Upper lobe of left lung (tissue), 6 donors: ENCODE data around the gene TCF7. TPM values are rescaled to one million over a fixed set of nuclear protein-coding genes. Genes with fewer than 3 reads are reported as not detected.

Experiments
- ATAC-seq, 2 donors: fragments of 200-7000 bp; cut with Tn5 transposase; one replicate each; pipeline ENCODE4 v1.9.1; 2022; ENCODE audit warnings: mild to moderate bottlenecking in 2 of 2, moderate library complexity in 2 of 2; ENCODE audit not compliant: low FRiP score in 2 of 2
- DNase-seq, 2 donors: peaks; one replicate each; pipeline ENCODE4 v3.0.0-alpha.2; 2019 to 2020
- H3K27ac ChIP-seq, 4 donors: fragments of 200-600 bp; sonication (generic); one replicate each; pipeline ENCODE4 v1.5.1; 2016 to 2019
- H3K27me3 ChIP-seq, 4 donors: fragments of 200-600 bp; sonication (generic); one replicate each; pipeline ENCODE4 v1.5.1; 2017 to 2019
- H3K36me3 ChIP-seq, 4 donors: fragments of 200-600 bp; sonication (generic); one replicate each; pipeline ENCODE4 v1.5.1; 2016 to 2019
- H3K4me1 ChIP-seq, 4 donors: fragments of 200-600 bp; sonication (generic); one replicate each; pipeline ENCODE4 v1.5.1; 2018 to 2019
- H3K4me3 ChIP-seq, 4 donors: fragments of 200-600 bp; sonication (generic); one replicate each; pipeline ENCODE4 v1.5.1; 2017 to 2019; ENCODE audit warnings: mild to moderate bottlenecking in 2 of 4, moderate library complexity in 1 of 4
- H3K9me3 ChIP-seq, 4 donors: fragments of 200-600 bp; sonication (generic); one replicate each; pipeline ENCODE4 v1.5.1; 2018 to 2019
- CTCF ChIP-seq, 6 experiments: fragments of 450-650 bp in 4 of 6; fragments of 200-600 bp in 2 of 6; sonication (generic) in 2 of 6; IDR thresholded peaks; one replicate each; pipeline ENCODE4 v1.5.1; 2016 to 2019; ENCODE audit warnings: antibody characterized with exemption in 6 of 6
- EP300 ChIP-seq, 4 donors: sonication (generic); formaldehyde crosslinking; IDR thresholded peaks; one replicate each; pipeline ENCODE4 v1.5.1; 2017; ENCODE audit warnings: antibody characterized with exemption in 4 of 4, control low read depth in 2 of 4
- POLR2A ChIP-seq, 4 donors: fragments of 450-650 bp; IDR thresholded peaks; one replicate each; pipeline ENCODE4 v1.5.1; 2016 to 2017; ENCODE audit warnings: antibody characterized with exemption in 4 of 4, mild to moderate bottlenecking in 2 of 4
- POLR2AphosphoS5 ChIP-seq, 2 donors: sonication (generic); formaldehyde crosslinking; IDR thresholded peaks; one replicate each; pipeline ENCODE4 v1.5.1; 2017; ENCODE audit warnings: antibody characterized with exemption in 2 of 2
- WGBS, 2 donors: methylation state at CpG; one replicate each; pipeline ENCODE4 v1.1.5; 2017 to 2018; 5-methylcytosine and 5-hydroxymethylcytosine counted together
- total RNA-seq, 6 donors: library from RNA; depleted of rRNA in 4 of 6; stranded (reverse); fragments of >200 nt in 4 of 6; gene quantifications; one replicate each; pipeline versions ENCODE4 v1.1.0 to v1.2.1, GENCODE V29; 2016 to 2021
- donor health status: DM: no; HTN: no; CAD: no; lungs with moderate emphysema.
- donor health status: DM: no; HTN: yes; CAD: no; lungs with severe emphysema.

The TCF7 gene
- total RNA-seq, 6 donors from 2014 or later: 3.5 to 7.4 (median 5.8) TPM

DNA sequence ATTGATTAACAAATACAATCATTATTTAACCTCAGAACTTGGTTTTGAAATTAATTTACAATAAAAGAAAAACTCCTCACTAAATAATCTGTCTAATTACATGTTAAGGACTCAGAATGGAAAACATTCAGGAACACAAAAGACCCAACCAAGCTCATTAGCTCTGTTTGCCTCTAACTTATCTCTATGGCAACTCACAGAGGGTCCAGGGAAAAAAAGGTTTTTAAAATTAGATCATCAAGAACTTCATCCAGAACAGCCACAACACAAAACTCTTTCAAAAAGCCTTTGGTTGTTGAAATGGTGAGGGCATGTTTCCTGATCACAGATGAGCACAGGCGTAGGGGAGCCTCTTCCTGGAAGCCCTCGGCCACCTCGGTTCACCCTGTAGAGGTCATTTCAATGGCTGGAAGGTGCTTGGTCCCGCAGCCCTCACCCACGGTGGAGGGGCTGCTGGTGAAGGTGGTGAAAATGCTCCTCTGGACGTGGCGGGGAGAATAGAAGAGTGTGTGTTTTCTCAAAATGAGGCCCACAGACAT, 17.2 kb upstream of the TCF7 start:
- no peak for DNase-seq
- Histone ChIP-seq H3K4me1 (peaks cover 0 to 12% (median 3%) of the 10 kb centered on the region in 4 donors), H3K27me3 (no peaks in the 10 kb centered on the region), H3K9me3 (no peaks in the 10 kb centered on the region), H3K27ac (no peak overlapping the region), H3K4me3 (no peak overlapping the region), H3K36me3 (no peaks in the 10 kb centered on the region)
- no peak for ATAC-seq
- WGBS, 2 donors: 77 to 86% methylated on average over 7 of the region's 7 CpGs
- TF ChIP-seq CTCF (IDR thresholded peaks at IDR 0.05) (no peak), EP300 (IDR thresholded peaks at IDR 0.05) (no peak), POLR2AphosphoS5 (IDR thresholded peaks at IDR 0.05) (no peak), POLR2A (IDR thresholded peaks at IDR 0.05) (no peak)

- DNase-seq: no peak
- Histone ChIP-seq H3K4me1 (peaks cover 0 to 12% (median 3%) of the 10 kb centered on the region in 4 donors), H3K27me3 (no peaks in the 10 kb centered on the region), H3K27ac (no peak overlapping the region), H3K36me3 (no peaks in the 10 kb centered on the region), H3K4me3 (no peak overlapping the region), H3K9me3 (no peaks in the 10 kb centered on the region)
- TF ChIP-seq CTCF (IDR thresholded peaks at IDR 0.05): no peak
- TF ChIP-seq EP300 (IDR thresholded peaks at IDR 0.05): no peak
- no peak for TF ChIP-seq POLR2A (IDR thresholded peaks at IDR 0.05)
- TF ChIP-seq POLR2AphosphoS5 (IDR thresholded peaks at IDR 0.05): no peak
- WGBS, 2 donors: 92 to 93% methylated on average over 5 of the region's 5 CpGs
- no peak for ATAC-seq
Observed at GRCh38 chr5:134098690-134099089, 15.8 kb upstream of the TCF7 start.

DNA sequence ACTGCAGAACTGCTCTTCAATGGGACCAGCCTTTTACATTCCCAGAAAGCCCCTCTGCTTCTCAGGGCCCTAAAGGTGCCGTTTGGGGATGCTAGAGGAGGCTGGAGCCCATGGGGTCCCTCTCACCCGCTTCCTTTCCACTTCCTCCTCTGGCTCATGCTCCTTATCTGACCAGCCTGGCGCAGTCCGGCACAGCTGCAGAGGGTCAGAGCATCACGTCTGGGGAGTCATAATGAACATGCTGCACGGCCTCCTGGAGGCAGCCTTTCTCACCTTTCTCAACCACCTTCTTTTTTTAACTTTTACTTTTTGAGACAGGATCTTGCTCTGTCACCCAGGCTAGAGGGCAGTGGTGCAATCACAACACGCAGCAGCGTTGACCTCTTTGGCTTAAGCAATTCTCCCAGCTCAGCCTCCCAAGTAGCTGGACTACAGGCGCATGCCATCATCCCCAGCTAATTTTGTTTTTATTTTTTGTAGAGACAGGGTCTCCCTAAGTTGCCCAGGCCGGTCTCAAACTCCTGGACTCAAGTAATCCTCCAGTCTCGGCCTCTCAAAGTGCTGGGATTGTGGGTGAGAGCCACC, 15.1 kb upstream of the TCF7 start:
- WGBS, 2 donors: 79 to 81% methylated on average over 11 of the region's 11 CpGs
- no peak overlapping the region for H3K4me3 ChIP-seq
- no peak for ATAC-seq
- H3K27ac ChIP-seq: no peak overlapping the region
- no peaks in the 10 kb centered on the region for H3K27me3 ChIP-seq
- H3K4me1 ChIP-seq: peaks cover 0 to 12% (median 3%) of the 10 kb centered on the region in 4 donors
- DNase-seq: no peak
- H3K36me3 ChIP-seq: no peaks in the 10 kb centered on the region
- TF ChIP-seq POLR2AphosphoS5 (IDR thresholded peaks at IDR 0.05) (no peak), POLR2A (IDR thresholded peaks at IDR 0.05) (no peak), CTCF (IDR thresholded peaks at IDR 0.05) (no peak), EP300 (IDR thresholded peaks at IDR 0.05) (no peak)
- no peaks in the 10 kb centered on the region for H3K9me3 ChIP-seq

- WGBS, 2 donors: 91 to 100% methylated on average over 1 to 2 of the region's 2 CpGs
- ATAC-seq (no peak), DNase-seq (no peak)
- TF ChIP-seq CTCF (IDR thresholded peaks at IDR 0.05) (no peak), POLR2A (IDR thresholded peaks at IDR 0.05) (no peak), EP300 (IDR thresholded peaks at IDR 0.05) (no peak), POLR2AphosphoS5 (IDR thresholded peaks at IDR 0.05) (no peak)
- H3K4me3 ChIP-seq: no peak overlapping the region
- no peaks in the 10 kb centered on the region for H3K27me3 ChIP-seq
- no peak overlapping the region for H3K27ac ChIP-seq
- H3K4me1 ChIP-seq: peaks cover 0 to 12% (median 3%) of the 10 kb centered on the region in 4 donors
- no peaks in the 10 kb centered on the region for H3K9me3 ChIP-seq
- no peaks in the 10 kb centered on the region for H3K36me3 ChIP-seq
Observed at GRCh38 chr5:134099939-134100282, 14.6 kb upstream of the TCF7 start.
